Urinary bladder (tissue), 4 donors: Measurements from ENCODE around the gene TIMELESS. TPM values are rescaled to one million over a fixed set of nuclear protein-coding genes. Genes with fewer than 3 reads are reported as not detected.
"Not testable (repeated sequence)": the region's sequence is repeated elsewhere in the genome, so short reads cannot be mapped to it uniquely, and the experiment has no call there.

ENCODE experiments used
- DNase-seq: peaks from one replicate; pipeline ENCODE4 v3.0.0-alpha.2; 2015; ENCODE audit errors: extremely low spot score
- H3K27ac ChIP-seq: one replicate; pipeline ENCODE4 v1.5.1; 2013; ENCODE audit warnings: low read depth, mild to moderate bottlenecking, moderate library complexity
- H3K36me3 ChIP-seq: one replicate; pipeline ENCODE4 v1.6.1; 2013; ENCODE audit warnings: mild to moderate bottlenecking, moderate library complexity; ENCODE audit not compliant: insufficient read depth
- H3K4me1 ChIP-seq: one replicate; pipeline ENCODE4 v1.6.1; 2013; ENCODE audit warnings: mild to moderate bottlenecking, moderate library complexity; ENCODE audit not compliant: insufficient read depth
- H3K4me3 ChIP-seq: one replicate; pipeline ENCODE4 v1.5.1; 2013; ENCODE audit warnings: low read depth, low read length
- WGBS: extraction: QIAGEN DNeasy Blood & Tissue Kit; methylation state at CpG from one replicate; pipeline ENCODE4 v1.1.7; 2013; 5-methylcytosine and 5-hydroxymethylcytosine counted together
- polyA plus RNA-seq: library from polyadenylated mRNA; stranded (reverse); fragments of 200-250 nt; gene quantifications from one replicate; pipeline ENCODE4 v1.2.3, GENCODE V29; 2013
- total RNA-seq: library from RNA; depleted of rRNA; stranded (reverse); fragments of >200 nt; gene quantifications from one replicate; pipeline ENCODE4 v1.2.3, GENCODE V29; 2014
- donor health status: healthy with polysubstance abuse.
- donor health status: healthy.

The TIMELESS gene
- total and polyA plus RNA-seq, 2 donors = 6.2 to 8.9 TPM

GRCh38 chr12:56408799-56409417 is 40.3 kb downstream of the TIMELESS start:
- no peak for DNase-seq
- WGBS = 90% methylated on average over 5 of the region's 5 CpGs
- no peaks in the 10 kb centered on the region for H3K36me3 ChIP-seq
- no peak overlapping the region for H3K4me3 ChIP-seq
- H3K4me1 ChIP-seq = no peaks in the 10 kb centered on the region
- H3K27ac ChIP-seq = no peak overlapping the region

- DNase-seq, H3K4me1 ChIP-seq, H3K4me3 ChIP-seq, H3K36me3 ChIP-seq, H3K27ac ChIP-seq: not testable (repeated sequence)
- 55% methylated on average over 3 of the region's 3 CpGs for WGBS
Observed at GRCh38 chr12:56404227-56404626, 45.0 kb downstream of the TIMELESS start.

- H3K4me3 ChIP-seq, H3K36me3 ChIP-seq, DNase-seq, H3K4me1 ChIP-seq, H3K27ac ChIP-seq: not testable (repeated sequence)
Observed at GRCh38 chr12:56401612-56402011, 47.6 kb downstream of the TIMELESS start.

GRCh38 chr12:56401125-56401524 is 48.1 kb downstream of the TIMELESS start:
- H3K27ac ChIP-seq, H3K36me3 ChIP-seq, H3K4me1 ChIP-seq, H3K4me3 ChIP-seq, DNase-seq: not testable (repeated sequence)
- 96% methylated on average over 1 of the region's 3 CpGs for WGBS

GRCh38 chr12:56399466-56399865 is 49.8 kb downstream of the TIMELESS start:
- H3K27ac ChIP-seq, H3K4me3 ChIP-seq, DNase-seq, H3K36me3 ChIP-seq, H3K4me1 ChIP-seq: not testable (repeated sequence)
- 90% methylated on average over 3 of the region's 3 CpGs for WGBS

- no peaks in the 10 kb centered on the region for H3K4me1 ChIP-seq
- no peak overlapping the region for H3K4me3 ChIP-seq
- H3K27ac ChIP-seq = no peak overlapping the region
- DNase-seq = no peak
- no peaks in the 10 kb centered on the region for H3K36me3 ChIP-seq
Observed at GRCh38 chr12:56398324-56398723, 50.9 kb downstream of the TIMELESS start.

- Histone ChIP-seq H3K4me3 (no peak overlapping the region), H3K36me3 (no peaks in the 10 kb centered on the region), H3K27ac (no peak overlapping the region), H3K4me1 (no peaks in the 10 kb centered on the region)
- DNase-seq = no peak
- WGBS = 97% methylated on average over 2 of the region's 2 CpGs
Observed at GRCh38 chr12:56392331-56392730, 56.9 kb downstream of the TIMELESS start.

- no peaks in the 10 kb centered on the region for H3K4me1 ChIP-seq
- DNase-seq = no peak
- WGBS = 100% methylated on average over 1 of the region's 1 CpG
- no peak overlapping the region for H3K4me3 ChIP-seq
- H3K27ac ChIP-seq = no peak overlapping the region
- H3K36me3 ChIP-seq = no peaks in the 10 kb centered on the region
Observed at GRCh38 chr12:56391721-56392120, 57.5 kb downstream of the TIMELESS start.

- H3K36me3 ChIP-seq = no peaks in the 10 kb centered on the region
- no peaks in the 10 kb centered on the region for H3K4me1 ChIP-seq
- no peak for DNase-seq
- no peak overlapping the region for H3K4me3 ChIP-seq
- H3K27ac ChIP-seq = no peak overlapping the region
- 57% methylated on average over 5 of the region's 5 CpGs for WGBS
Observed at GRCh38 chr12:56389412-56389811, 59.8 kb downstream of the TIMELESS start.

- DNase-seq = no peak
- no peaks in the 10 kb centered on the region for H3K4me1 ChIP-seq
- H3K4me3 ChIP-seq = no peak overlapping the region
- WGBS = 33% methylated on average over 7 of the region's 7 CpGs
- H3K27ac ChIP-seq = no peak overlapping the region
- no peaks in the 10 kb centered on the region for H3K36me3 ChIP-seq
Observed at GRCh38 chr12:56387152-56387736, 62.0 kb downstream of the TIMELESS start.

GRCh38 chr12:56385873-56386272 is 63.4 kb downstream of the TIMELESS start:
- DNase-seq = no peak
- 88% methylated on average over 1 of the region's 1 CpG for WGBS

GRCh38 chr12:56382611-56383010 is 66.6 kb downstream of the TIMELESS start:
- WGBS = 92% methylated on average over 16 of the region's 16 CpGs
- no peak overlapping the region for H3K27ac ChIP-seq
- DNase-seq = no peak
- H3K4me1 ChIP-seq = no peaks in the 10 kb centered on the region
- H3K36me3 ChIP-seq = no peaks in the 10 kb centered on the region
- no peak overlapping the region for H3K4me3 ChIP-seq

More at GRCh38 chr12:56385873-56386272, 63.4 kb downstream of the TIMELESS start:
- no peak overlapping the region for H3K4me3 ChIP-seq
- H3K4me1 ChIP-seq = no peaks in the 10 kb centered on the region
- no peaks in the 10 kb centered on the region for H3K36me3 ChIP-seq
- H3K27ac ChIP-seq = no peak overlapping the region

- no peak overlapping the region for H3K27ac ChIP-seq
- no peak overlapping the region for H3K4me3 ChIP-seq
- no peak for DNase-seq
- H3K36me3 ChIP-seq = no peaks in the 10 kb centered on the region
- 21% methylated on average over 1 of the region's 1 CpG for WGBS
- no peaks in the 10 kb centered on the region for H3K4me1 ChIP-seq
Observed at GRCh38 chr12:56377989-56378316, 71.3 kb downstream of the TIMELESS start.

- no peak overlapping the region for H3K27ac ChIP-seq
- H3K4me3 ChIP-seq = no peak overlapping the region
- WGBS = 57% methylated on average over 4 of the region's 4 CpGs
- no peak for DNase-seq
- no peaks in the 10 kb centered on the region for H3K36me3 ChIP-seq
- no peaks in the 10 kb centered on the region for H3K4me1 ChIP-seq
Observed at GRCh38 chr12:56377310-56377988, 71.8 kb downstream of the TIMELESS start.
